ENCODE data around the gene SLC26A6.

SLC26A6 gene

DNA sequence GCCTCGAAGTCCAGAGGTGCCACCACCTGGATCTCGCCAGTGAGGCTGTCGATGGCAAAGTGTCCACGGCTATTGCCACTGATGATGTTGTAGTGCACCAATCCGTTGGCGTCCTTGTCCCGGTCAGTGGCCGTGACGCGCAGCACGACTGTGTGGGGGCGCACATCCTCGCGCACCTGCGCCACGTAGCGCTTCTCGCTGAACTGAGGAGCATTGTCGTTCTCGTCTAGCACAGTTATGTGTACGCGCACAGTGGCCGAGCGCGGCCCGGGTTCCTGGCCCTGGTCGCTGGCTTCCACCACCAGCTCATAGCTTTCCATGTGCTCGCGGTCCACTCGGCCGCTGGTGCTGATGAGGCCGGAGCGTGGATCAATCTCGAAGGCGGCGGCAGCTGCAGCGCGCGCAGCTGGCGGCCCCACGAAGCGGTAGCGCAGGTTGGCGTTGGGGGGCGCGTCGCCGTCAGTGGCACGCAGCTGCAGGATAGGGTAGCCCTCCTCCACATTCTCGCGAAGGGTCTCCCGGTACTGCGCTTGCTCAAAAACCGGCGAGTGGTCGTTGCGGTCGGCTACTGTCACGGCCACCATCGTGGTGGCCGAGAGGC lies 25.6 kb upstream of the SLC26A6 start:
- DNase-seq = no peak

DNA sequence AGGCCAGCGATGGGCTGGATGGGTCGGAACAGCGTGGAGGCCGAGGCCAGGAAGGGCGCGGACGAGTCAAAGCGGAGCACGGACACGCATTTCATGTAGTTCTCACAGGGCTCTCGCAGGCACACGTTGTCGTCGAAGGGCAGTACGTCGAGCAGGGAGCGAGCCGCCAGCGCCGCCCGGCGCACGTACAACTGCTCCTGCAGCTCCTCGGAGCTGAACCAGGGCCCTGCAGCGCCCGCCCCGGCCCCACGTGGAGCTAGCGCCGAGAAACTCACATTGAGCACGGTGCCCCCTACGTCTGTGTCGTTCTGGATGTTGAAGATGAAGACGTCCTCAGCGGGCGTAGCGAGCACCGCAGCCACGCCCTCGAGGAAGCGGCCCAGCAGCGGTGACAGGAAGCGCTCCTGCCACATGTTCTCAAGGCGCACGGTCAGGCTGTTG lies 21.6 kb upstream of the SLC26A6 start:
- DNase-seq = peak; percentile 14

DNA sequence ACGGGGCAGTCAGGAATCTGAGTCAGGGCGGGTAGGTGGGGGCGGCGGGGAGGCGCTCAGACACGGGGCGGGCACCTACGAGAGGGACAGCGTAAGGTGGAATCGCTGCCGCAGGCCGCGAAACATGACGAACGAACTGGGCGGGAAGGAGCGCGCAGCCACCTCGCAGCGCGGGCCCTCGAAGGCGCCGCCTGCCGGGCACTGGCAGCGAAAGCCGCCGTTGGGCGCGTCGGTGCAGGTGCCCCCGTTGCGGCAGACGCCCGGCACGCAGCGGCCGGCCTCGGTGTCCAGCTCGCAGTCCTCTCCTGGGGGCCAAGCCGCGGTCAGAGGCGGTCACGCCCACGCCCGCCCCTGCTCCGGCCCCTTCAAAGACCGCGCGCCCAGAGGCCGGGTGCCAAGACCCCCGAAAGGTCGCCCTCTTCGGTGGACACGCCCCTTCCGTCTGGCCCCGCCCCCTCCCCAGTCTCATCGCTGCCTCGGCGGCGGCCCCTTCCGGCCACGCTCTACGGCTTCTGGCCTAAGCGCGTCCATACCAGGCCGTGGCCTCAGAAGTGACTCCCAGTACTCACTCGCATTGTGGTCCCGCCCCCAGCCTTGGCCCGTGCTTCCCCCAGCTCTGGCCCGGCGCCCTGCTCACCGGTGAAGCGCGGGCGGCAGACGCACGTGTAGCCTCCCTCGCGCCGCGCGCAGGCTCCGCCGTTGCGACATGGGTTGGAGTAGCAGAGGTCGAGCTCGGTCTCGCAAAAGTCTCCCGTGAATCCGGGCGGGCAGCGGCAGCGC lies 21.0 kb upstream of the SLC26A6 start:
- DNase-seq = peak; percentile 78

DNA sequence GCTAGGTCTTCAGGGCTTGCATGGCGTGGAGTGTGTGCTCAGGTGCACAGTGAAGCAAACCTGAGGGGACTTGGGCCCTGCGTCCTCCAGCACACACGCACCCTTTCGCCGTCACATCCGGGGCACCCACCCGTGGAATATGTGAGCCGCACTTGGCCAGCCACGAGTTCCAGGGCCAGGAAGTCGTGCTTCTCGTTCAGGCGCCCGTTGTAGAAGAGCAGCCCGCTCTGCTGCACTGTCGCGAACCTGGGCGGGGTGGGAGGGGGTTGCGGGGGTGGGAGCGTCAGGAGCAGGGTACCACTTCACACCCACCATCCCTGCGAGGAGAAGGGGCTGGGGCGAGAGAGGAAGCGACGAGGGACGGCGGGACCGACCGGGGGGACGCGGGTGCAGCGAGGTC lies 20.3 kb upstream of the SLC26A6 start:
- peak; percentile 37 for DNase-seq

DNA sequence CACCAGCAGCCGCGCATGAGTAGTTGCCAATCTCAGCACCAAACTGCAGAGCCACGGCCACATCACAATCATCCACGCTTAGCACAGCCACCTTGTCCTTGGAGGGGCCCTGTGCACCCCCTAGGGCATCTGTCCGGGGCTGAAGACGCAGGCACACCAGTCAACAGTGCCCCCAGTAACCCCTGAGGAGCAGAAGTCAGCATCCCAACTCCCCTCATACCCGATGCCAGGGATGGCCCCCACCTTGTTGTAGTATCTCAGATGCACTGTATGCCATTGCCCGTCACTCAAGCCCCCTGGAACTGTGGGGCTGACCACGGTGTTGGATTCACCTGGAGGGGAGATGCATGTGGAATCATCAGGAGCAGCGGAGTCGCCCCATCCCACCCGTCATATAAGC lies 19.8 kb upstream of the SLC26A6 start:
- DNase-seq = no peak

DNA sequence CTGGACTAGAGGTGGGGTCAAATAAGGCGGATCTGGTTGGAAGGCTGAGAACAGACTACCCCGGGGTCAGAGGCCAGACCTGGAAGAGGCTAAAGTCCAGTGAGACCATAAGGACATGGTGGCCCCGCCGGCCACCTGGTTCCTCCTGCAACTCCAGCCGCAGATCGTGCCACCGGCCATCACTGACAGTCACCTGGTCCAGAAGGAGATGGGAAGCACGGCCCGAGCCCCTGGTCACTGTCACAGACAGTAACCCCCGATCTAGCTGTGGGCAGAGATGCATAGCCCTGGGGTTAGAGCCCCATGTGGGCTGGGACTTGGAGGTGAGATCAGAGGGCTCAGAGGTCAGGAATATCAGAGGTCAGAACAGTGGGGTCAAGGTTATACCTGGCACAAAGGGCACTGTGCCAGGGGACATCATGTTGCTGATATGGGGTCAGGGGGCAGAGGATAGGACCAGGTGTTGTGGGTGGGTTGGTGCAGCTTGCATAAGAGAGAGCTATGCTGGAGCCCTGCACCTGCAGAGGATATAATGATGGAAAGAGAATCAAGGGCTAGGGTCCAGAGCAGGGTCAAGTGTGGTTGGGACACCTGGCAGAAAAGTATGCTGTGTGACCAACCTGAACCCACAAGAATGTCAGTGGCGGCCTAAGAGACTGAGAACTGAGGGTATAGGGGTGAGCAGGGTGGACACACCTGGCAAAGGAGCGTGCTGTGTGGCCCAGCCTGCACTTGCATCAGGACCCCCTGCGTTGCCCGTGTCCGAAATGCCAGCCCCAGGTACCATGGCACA lies 17.9 kb upstream of the SLC26A6 start:
- DNase-seq = no peak

DNA sequence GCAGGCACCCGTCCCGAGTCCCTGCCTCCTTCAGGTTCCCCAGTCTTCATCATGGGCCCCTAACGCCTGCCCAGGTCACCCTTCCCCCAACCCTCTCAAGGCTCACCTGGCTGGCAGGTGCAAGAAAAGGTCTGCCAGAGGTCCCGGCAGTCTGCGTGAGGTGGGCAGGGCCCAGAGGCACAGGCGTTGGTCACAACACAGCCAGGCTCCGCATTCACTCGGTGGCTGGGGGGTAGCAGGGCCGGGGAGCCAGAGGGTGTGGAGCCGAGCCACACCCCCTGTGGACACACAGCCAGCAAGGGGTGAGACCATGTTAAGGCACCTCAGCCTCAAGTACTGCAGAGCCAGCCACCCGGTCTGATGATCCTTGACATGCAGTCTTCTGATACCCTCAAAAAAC lies 16.5 kb upstream of the SLC26A6 start:
- no peak for DNase-seq

DNA sequence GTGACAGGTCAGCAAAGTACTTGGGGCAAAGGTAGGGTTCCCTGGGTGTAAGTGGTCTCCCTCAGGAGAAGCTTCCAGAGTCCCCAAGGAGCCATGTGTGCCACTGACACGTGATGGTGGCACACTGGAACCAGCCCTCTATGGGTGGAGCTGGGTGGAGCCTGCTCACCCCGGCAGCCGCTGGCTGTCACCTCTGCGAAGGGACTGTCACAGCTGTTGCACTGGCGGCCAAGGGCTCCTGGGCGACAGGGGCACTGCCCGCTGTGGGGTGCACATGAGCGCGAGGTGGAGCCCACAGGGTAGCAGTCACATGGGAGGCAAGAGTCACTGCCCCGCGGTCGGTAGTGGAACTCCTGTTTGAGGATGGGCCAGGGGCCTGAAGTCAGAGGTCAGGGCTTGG lies 15.5 kb upstream of the SLC26A6 start:
- no peak for DNase-seq

DNA sequence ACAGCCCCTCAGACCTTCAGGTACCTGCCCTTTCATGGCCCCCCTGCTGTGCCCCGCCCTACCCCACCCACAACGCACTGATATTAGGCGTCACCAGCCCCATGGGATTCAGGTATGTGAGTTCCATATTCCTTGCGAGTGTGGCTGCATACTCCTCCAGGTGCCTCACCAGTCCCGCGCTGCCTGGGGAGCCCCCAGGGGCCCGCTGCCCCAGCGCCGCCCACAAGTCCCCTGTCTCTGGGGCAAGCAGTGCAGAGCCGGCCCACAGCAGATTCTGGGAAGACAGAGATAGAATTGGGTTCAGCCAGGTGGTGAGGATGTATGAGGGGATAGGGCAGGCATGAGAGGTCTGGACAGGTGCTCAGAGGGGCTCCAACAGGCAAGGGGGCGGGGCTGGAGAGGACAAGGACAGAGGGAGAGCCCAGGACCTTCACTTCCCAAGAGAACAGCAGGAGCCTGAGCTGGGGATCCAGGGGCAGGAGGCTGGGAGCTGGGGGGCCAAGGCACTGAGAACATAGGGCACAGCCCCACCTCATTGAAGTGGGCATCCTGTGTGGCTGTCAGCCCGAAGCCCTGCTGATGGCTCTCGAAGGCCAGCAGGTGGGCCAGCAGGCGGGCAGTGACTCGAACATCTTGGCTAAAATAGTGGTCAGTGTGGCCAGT lies 13.1 kb upstream of the SLC26A6 start:
- no peak for DNase-seq

DNA sequence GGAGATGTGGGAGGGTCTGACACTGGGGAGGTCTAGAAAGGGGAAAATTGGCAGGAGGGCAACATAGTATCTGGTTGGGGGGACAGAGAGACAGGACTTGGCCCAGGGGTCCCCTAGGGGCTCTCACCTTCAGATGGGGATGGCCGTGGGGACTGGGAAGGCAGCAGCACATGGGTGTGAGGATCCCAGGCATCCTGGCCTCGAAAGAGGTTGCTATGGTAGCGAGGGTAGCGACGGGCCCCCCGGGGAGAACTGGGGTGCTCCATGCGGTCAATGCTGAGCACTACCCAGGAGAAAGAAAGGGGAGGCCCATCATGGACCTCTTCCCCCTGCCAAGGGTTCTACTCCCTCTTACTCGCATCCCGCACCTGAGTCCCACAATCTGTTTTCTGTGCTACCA lies 12.5 kb upstream of the SLC26A6 start:
- no peak for DNase-seq

DNA sequence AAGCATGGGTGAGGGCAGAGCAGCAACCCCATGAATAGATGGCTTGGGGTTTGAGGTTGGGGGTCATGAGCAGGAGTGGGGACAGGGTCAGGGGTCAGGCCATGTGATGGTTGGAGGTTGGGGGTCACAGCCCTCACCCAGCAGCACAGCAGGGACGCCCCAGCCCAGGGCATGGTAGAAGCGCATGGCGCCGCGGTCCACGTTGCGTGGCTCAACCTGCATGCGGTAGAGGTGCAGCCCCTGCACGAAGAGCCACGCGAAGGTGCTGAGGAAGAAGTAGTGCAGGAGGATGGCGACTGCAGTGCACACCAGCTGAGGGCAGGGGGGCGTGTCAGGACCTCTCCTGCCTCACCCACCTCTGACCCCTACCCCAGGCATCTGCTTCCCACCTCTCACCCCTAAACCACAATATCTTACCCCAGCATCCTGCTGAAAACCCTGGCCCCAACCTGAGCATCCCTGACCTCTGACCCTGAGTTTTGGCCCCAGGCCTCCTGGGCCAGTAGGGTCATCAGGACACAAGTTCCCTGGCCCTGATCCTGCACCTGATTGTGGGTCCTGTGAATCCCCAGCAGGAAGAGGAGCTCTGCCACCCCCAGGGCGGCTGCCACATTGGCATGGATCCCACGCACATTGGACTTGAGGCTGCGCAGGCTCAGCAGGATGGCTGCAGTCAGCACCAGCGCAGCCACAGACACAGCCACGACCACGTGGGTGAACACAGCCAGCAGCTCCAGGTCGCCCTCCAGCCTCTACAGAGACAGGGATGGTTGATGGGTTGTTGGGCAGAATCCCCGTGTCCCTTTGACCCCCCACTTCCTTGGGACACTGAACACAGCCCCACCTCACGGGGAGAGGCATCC lies 9.9 kb upstream of the SLC26A6 start:
- DNase-seq = no peak

DNA sequence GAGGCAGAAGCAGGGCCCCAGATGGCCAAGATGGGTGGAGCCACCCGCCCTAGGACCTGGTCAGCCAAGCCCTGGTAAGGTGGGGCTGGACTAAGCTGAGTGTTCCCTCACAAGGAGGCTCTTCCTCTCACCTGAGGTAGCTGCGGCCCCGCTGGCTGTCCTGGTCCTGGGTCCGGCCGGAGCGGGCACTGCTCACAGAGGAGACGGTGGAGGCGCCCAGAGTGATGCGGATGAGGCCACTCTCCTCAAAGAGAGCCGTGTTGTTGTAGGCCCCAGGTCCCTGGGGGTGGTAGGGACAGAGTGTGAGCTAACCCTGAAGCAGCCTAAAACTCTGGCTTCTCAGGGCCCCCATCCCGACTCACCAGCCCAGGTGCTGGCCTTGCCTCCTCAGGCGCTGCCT lies 7.3 kb upstream of the SLC26A6 start:
- DNase-seq = no peak

DNA sequence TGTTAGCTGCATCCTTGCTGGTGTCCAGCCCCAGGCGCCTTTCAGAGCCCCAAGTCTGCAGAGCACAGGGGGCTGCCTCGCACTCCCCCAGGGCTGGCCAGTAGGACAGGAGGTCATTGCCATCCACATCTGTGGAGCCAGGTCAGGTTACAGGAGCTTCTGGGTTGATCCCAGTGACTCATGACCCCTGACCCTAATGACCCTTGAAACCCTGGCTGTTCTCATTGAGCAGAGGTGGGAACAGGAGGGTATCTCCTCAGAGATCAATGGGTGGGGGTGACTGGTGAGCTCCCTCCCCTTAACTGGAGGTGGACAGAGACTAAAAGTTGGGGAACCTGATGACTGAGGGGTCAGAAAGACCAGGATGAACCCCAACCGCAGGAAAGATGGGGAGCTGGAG lies 6.1 kb upstream of the SLC26A6 start:
- DNase-seq = no peak

DNA sequence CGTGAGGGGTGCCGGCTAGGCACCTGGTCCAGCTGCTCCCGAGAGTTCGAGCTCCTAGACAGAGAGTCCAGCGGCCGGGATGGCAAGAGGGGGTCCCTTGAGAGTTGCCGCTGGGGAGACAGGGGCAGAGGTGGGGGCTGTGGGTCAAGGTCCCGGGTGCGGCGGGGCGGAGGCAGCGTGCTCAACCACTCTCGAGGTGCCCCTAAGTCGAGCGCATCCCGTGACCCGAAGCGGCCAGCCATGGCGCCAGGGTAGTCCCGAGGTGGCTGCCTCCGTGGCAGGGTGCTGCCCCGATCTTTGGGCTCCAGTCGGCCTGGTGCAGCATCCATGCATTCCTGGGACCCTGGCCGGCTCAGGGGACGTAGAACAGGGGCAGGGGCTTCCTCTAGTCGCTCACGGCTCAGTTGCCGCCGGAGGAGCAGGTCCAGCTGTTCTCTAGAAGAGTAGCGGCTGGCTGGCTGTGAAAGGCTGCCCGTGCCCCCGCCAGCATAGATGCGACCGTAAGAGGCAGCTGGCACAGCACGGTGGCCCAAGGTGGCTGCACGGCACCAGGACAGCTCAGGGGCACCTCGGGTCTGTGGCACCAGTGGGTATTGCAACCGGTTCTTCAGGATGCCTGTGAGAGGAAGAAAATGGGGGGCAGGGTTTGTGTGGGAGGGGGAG lies 4.8 kb upstream of the SLC26A6 start:
- DNase-seq = no peak

DNA sequence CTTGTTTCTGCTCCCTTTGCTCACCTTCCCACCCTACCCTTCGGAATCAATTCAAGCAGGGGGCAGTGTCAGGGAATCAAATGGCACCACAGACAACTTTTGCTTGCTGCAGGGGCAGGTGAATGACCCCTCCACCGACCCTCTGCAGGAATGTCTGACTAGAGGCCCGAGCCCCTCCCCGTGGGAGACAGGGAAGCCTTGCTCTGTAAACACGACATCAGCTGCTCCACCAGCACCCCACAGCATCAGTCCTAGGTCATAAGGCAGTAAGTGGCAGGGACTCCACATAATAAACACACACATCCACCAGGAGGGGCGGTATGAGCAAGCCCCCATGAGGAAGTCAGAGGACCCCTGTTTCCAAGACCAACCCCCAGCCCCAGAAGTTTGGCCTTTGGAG lies 2.0 kb upstream of the SLC26A6 start:
- DNase-seq = no peak

DNA sequence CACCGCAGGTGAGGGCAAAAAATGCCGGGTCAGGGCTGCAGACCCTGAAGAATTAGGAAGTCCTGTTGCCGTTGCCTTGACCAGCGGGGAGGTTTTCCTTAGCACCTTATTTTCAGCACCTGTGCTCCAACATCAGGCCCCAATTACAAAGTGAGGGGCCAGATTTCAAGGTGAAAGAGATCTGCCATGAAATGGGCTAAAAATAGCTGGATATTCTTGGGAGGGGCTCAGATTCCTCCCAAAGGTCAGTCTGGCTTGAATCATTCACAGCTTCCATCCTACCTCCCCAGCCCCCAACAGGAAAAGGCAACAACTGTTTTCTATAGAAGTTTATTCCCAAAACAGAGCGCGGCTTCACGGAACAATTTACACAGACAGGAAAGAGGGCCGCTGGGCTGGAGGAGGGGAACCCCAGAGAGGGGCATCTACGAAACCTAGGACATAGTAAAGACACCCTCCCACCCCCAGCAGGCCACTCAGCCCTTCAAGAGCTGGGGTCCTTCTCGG lies 941 bp upstream of the SLC26A6 start:
- no peak for DNase-seq

DNA sequence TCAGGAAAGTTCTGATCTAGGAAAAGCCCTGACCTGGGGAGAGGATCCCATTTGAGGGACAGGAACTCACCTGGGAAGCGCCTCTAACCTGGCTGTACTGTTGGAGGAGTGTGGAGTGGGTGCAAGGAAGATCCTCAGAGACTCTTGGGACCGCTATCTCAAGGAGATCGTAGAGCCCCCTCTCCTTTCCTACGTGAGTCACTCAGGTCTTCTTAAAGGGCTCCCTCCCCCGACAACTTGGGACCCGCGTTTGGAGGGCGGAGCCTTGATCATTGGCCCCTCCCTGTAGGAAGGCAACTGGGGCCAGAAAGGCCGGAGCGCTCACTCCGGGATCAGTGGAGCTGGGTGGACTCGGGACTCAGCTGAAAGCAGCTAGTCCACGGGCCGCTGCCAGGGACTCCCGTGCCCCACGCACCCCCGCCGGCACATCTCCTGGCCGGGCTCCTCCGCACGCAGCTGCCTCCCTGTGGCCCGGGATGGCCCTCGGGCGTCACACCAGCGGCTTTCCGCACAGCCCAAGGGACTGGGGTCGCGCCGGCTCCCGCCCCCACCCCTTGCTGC lies 520 bp downstream of the SLC26A6 start:
- peak; percentile 19 for DNase-seq

DNA sequence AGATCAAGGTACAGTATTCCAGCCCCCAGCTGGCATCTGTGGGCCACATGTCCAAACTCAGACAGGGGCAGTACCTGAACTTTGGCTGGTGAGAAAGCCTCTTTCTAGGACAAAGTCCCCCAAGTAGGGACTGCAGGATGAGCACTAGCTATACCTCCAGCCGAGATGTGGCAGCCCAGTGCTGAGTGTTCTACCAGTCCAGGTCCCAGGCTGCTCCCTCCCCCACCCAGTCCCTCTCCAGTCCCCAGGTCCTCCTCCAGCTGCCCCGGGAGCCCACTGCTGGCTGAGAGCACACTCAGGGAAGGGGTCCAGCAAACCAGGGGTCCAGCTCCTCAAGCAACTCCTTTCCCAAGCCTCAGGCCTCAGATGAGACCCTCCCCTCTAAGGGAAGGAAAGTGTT lies 1.5 kb downstream of the SLC26A6 start:
- no peak for DNase-seq

DNA sequence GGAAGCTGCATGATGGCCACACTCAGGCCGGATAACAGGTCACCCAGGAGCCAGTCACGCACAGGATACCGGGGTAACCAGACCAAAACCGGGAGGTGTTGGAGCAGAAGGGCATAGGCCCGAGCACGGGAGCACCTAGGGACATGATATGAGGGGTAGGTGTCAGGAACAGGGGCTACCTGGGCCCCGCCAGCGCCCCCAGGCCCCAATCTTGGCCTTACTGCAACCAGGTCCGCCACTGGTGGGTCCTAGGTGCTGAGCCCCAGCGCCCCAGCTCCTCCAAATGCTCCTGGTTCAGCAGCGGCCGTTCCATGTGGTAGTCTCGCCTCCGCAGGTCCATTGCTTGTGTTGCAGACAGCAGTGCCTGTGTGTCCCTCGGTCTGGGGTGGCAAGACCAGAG lies 2.0 kb downstream of the SLC26A6 start:
- no peak for DNase-seq

DNA sequence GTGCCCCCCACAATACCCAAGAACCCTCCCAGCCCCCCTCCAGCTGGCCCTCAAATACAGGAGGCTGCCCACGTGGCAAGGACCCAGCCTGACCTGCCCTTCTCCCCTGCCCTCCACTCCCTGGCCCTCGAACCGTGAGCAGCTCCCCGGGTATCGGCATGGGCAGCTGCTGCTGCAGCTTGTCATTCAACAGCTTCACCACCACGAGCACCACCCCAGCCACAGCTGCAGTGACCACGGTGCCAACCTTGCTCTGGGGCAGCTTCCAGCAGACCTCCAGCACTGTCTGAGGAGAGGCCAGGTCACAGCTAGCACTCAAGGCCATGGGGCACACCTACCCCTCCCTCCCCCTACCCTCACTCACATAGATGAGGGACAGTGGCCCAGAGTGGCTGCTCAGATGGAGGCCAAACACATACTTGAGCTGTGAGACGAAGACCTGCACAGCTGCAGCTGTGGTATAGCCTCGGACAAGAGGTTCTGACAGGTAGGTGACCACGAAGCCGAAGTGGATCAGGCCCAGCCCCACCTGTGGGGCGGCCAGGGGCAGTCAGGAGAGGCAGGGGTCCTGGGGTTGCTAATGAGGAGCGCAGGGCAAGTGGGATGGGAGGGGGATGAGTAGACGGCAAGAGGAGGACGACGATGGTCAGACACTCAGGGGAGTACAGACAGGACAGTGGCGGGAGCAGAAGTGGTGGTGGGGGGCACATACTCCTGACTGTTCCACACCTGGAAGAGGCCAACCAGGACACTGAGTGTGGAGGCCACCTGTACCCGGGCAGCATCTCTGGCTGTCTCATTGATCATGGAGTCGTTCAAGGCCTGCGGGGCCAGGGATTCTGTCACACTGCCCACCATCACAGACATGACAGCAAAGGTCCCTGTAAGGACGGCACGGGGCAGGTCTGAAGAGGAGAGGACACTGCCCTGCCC lies 3.5 kb downstream of the SLC26A6 start:
- DNase-seq = no peak
